AML-193 (cell line): ENCODE data around the gene AURKAIP1.
"Not testable (repeated sequence)": the region's sequence is repeated elsewhere in the genome, so short reads cannot be mapped to it uniquely, and the experiment has no call there.

ENCODE experiments used
- DNase-seq, 2 experiments: peaks; one replicate each; lab custom pipeline; 2025; lab: John Stamatoyannopoulos, UW

The AURKAIP1 gene

GRCh38 chr1:1374929-1375662 lies at the start of gene AURKAIP1:
TSS of gene AURKAIP1 (minus strand) at chr1:1375207. CDS start at chr1:1374756, 451 bp downstream.
- peak; percentile 97 to 98 for DNase-seq

- no peak for DNase-seq
Observed at GRCh38 chr1:1424707-1425106, 49.7 kb upstream of the AURKAIP1 start.

GRCh38 chr1:1423245-1423597 lies 48.2 kb upstream of the AURKAIP1 start:
- no peak for DNase-seq

GRCh38 chr1:1422465-1423244 lies 47.6 kb upstream of the AURKAIP1 start:
- no peak for DNase-seq

GRCh38 chr1:1421907-1422464 lies 47.0 kb upstream of the AURKAIP1 start:
- no peak for DNase-seq

GRCh38 chr1:1421147-1421906 lies 46.3 kb upstream of the AURKAIP1 start, which contains the start of gene ANKRD65:
TSS of gene ANKRD65 (minus strand) at chr1:1421276. CDS start at chr1:1421005, 271 bp downstream.
- DNase-seq = no peak

GRCh38 chr1:1420654-1421141 lies 45.7 kb upstream of the AURKAIP1 start:
- no peak for DNase-seq

GRCh38 chr1:1419813-1420653 lies 45.0 kb upstream of the AURKAIP1 start:
- DNase-seq = no peak

GRCh38 chr1:1419363-1419812 lies 44.4 kb upstream of the AURKAIP1 start:
- DNase-seq = no peak

- DNase-seq = no peak
Observed at GRCh38 chr1:1418464-1419362, 43.7 kb upstream of the AURKAIP1 start.

GRCh38 chr1:1417825-1418463 lies 42.9 kb upstream of the AURKAIP1 start:
- DNase-seq = not testable (repeated sequence)

GRCh38 chr1:1417396-1417795 lies 42.4 kb upstream of the AURKAIP1 start:
- not testable (repeated sequence) for DNase-seq

GRCh38 chr1:1415751-1416150 lies 40.7 kb upstream of the AURKAIP1 start:
- no peak for DNase-seq

- DNase-seq = not testable (repeated sequence)
Observed at GRCh38 chr1:1412311-1412902, 37.4 kb upstream of the AURKAIP1 start.

- DNase-seq = no peak
Observed at GRCh38 chr1:1411626-1412025, 36.6 kb upstream of the AURKAIP1 start.

- DNase-seq = not testable (repeated sequence)
Observed at GRCh38 chr1:1410238-1410637, 35.2 kb upstream of the AURKAIP1 start.

- DNase-seq = no peak
Observed at GRCh38 chr1:1407636-1408318, 32.8 kb upstream of the AURKAIP1 start.
